HL-60 (cell line): ENCODE data around the gene TMEM94.

Experiments used
- DNase-seq, 2 experiments: peaks; one replicate each; pipeline ENCODE4 v3.0.0-alpha.2; 2010 to 2020; ENCODE audit warnings: low read depth in 1 of 2, low spot score in 1 of 2
- H3K27ac ChIP-seq: fragments of 250-450 bp; sonication (Bioruptor Pico); replicated peaks from 2 replicates; pipeline ENCODE4 v1.5.1; 2020; ENCODE audit warnings: mild to moderate bottlenecking, moderate library complexity
- H3K27me3 ChIP-seq: fragments of 250-450 bp; sonication (Bioruptor Pico); 2 replicates; pipeline ENCODE4 v1.5.1; 2021; ENCODE audit warnings: mild to moderate bottlenecking, moderate library complexity; ENCODE audit not compliant: insufficient read depth, poor library complexity, severe bottlenecking
- H3K4me3 ChIP-seq: replicated peaks from 2 replicates; pipeline ENCODE4 v1.5.1; 2011; ENCODE audit warnings: mild to moderate bottlenecking, control low read depth, low read length; ENCODE audit not compliant: insufficient read depth
- CTCF ChIP-seq: IDR thresholded peaks from one replicate; pipeline ENCODE4 v1.5.1; 2011; ENCODE audit warnings: low read length, control low read depth, inconsistent platforms; ENCODE audit not compliant: insufficient read depth
- GABPA ChIP-seq: IDR thresholded peaks from 2 replicates; pipeline ENCODE4 v1.6.1; 2012; ENCODE audit warnings: low read depth
- POLR2AphosphoS5 ChIP-seq: IDR thresholded peaks from 2 replicates; pipeline ENCODE4 v1.6.1; 2012; ENCODE audit warnings: low read depth
- REST ChIP-seq: IDR thresholded peaks from 2 replicates; pipeline ENCODE4 v1.6.1; 2012; ENCODE audit warnings: low read depth; ENCODE audit not compliant: insufficient replicate concordance
- SPI1 ChIP-seq: IDR thresholded peaks from 2 replicates; pipeline ENCODE4 v1.6.1; 2012; ENCODE audit warnings: low read depth, mild to moderate bottlenecking, borderline replicate concordance
- long read RNA-seq: library from polyadenylated mRNA; unstranded; transcript quantifications from one replicate; pipeline ENCODE4 v2.0.0, GENCODE V29; 2020

TMEM94 gene
- long read RNA-seq, partial matches to known transcripts = 14 of 29 reads
- long read RNA-seq, other reads (novel, unspliced or antisense) = 15 of 29 reads

GRCh38 chr17:75456417-75457046 lies at the start of gene TMEM94:
Gene TMEM94, plus strand, starts transcription at chr17:75456635. Its CDS starts 15,271 bp downstream, at chr17:75471906.
- DNase-seq = peak; percentile 90 to 96
- H3K27me3 ChIP-seq = no peaks in the 10 kb centered on the region
- peak within 1 kb of the TSS; percentile 62 for H3K4me3 ChIP-seq
- peak; percentile 47 for TF ChIP-seq GABPA
- TF ChIP-seq CTCF = no peak
- peak; percentile 77; the same call in 1 of the 2 replicates for TF ChIP-seq POLR2AphosphoS5
- peak; percentile 36 for TF ChIP-seq REST
- no peak for TF ChIP-seq SPI1
- peak within 1 kb of the TSS; percentile 84 for H3K27ac ChIP-seq

GRCh38 chr17:75407655-75408352 lies 48.6 kb upstream of the TMEM94 start:
- DNase-seq = no peak
- H3K27me3 ChIP-seq = no peaks in the 10 kb centered on the region
- no peak for TF ChIP-seq GABPA
- TF ChIP-seq SPI1 = no peak
- no peak for TF ChIP-seq CTCF
- TF ChIP-seq REST = no peak
- no peak for TF ChIP-seq POLR2AphosphoS5
- no peak overlapping the region for H3K27ac ChIP-seq
- H3K4me3 ChIP-seq = no peak overlapping the region

- no peaks in the 10 kb centered on the region for H3K27me3 ChIP-seq
Observed at GRCh38 chr17:75410141-75410540, 46.3 kb upstream of the TMEM94 start.

More at GRCh38 chr17:75410141-75410540, 46.3 kb upstream of the TMEM94 start:
- TF ChIP-seq GABPA = no peak
- TF ChIP-seq REST = no peak
- no peak for TF ChIP-seq POLR2AphosphoS5
- no peak for TF ChIP-seq SPI1
- no peak for TF ChIP-seq CTCF
- no peak for DNase-seq
- Histone ChIP-seq H3K4me3 (no peak overlapping the region), H3K27ac (no peak overlapping the region)
